HK-2 (cell line): Measurements from ENCODE around the gene TMPRSS3.

Experiments used
- DNase-seq: peaks from one replicate; pipeline ENCODE4 v3.0.0-alpha.2; 2018; ENCODE audit not compliant: unreplicated experiment

TMPRSS3 gene

GRCh38 chr21:42407476-42407875 lies 11.6 kb upstream of the TMPRSS3 start:
- DNase-seq, result no peak

DNA sequence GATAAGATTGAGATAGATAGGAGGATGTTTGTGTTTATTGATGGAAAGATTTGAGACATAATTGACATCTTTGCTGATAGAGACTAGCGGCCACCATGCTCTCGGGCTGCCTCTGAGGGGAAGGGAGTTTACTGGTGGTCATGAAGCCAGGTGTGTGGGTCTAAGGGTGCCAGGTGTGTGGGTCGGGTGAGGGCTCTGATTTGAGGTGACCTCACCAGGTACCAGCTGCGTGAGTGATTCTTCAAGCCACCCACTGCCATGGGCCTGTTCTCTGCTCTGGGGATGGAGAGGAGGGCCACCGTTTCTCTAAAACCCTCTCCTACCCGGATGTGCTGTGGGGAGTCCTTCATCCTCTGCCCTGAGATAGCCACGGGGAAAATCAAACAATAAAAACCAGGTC lies 11.0 kb upstream of the TMPRSS3 start:
- no peak for DNase-seq

- DNase-seq, result no peak
Observed at GRCh38 chr21:42406201-42406621, 10.4 kb upstream of the TMPRSS3 start.

DNA sequence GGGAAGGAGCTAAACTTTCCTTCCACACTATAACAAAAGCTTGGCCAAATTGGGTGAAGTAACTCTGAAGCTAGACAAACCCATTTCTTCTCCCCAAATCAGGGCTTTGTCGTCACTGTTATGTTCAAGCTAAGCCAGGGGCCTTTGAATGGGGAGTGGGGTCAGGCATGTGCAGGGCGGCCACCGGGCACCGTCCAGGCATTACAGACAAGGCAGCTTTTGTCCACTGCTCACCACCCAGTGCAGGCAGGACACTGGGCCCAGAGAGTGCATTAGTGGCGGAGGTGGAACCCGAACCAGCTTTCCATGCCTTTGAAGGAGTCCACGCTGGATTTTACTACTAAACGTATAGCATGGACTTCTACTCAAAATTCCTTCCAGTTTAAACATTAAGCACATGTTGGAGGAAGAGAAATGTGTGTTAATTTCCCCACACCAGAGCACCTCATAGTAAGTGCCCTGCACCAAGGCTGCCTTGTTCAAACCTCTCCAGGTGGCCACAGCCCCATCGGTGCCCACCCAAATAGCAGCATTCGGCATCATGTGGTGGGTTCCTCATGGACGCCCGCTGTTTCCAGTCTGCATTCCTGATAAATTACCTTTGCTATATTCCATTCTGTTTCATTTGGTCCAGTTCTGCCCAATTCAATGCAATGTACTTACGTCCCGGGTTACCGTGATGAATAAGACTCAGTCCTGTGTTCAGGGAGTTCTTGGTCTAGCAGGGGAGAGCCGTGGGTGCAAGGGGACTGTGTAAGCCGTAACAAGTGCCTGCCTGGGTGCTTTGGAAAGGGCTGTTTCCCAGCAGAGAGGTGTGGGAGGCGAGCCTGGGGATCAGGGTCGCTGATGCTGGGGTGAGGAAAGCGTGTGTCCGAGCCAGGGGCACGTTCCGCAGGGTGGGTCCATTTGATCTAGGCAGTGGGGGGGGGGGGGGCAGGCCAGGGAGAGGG lies 9.5 kb upstream of the TMPRSS3 start:
- DNase-seq, result no peak

DNA sequence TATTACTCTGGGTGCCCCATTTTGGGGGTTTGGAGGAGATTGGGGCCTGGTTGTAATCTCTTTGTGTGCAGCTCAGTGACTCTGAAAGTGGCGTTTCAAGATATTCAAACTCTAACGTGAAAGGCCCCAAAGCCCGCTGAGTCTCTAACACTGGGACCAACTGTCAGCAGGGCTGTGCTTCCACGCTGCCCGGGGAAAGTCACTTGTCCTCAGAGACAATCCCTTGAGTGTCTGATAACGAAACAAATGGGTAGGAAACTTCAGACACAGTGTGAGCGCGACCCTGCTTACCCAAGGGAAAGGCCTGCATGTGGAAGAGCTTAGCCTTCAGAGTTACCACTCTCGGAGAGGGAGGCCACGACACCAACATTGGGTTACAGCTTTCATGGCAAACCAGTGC lies 8.7 kb upstream of the TMPRSS3 start:
- no peak for DNase-seq

DNA sequence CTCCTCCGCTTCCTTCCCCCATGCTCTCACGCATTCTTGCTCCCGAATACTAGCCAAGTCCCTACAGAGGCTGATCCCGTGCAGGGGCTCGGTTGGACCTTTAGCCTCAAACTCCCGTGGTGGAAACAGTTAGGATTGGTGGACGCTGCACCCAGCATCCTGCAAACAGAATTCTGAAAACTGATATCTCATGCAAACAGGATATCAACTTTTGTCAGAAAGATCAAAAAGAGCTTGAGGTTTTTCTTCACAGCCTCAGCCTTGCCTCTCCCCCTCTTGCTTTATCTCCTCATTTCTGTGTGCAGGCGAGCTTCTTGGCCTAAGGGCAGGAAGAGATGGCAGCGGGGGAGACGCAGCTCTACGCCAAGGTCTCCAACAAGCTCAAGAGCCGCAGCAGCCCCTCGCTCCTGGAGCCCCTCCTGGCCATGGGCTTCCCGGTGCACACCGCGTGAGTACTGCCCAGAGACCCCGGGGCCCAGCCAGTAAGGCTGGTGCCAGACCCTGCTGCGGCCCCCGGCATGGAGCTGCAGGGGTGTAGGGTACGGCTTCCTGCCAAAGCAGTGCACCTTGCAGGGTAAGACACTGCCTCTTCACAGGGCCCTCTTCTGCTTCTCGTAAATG lies 7.9 kb upstream of the TMPRSS3 start, which contains the start of gene UBASH3A:
UBASH3A (plus strand) TSS at position 292 of the 621 bp plus-strand sequence; CDS start at position 336, 44 bp downstream.
- no peak for DNase-seq

DNA sequence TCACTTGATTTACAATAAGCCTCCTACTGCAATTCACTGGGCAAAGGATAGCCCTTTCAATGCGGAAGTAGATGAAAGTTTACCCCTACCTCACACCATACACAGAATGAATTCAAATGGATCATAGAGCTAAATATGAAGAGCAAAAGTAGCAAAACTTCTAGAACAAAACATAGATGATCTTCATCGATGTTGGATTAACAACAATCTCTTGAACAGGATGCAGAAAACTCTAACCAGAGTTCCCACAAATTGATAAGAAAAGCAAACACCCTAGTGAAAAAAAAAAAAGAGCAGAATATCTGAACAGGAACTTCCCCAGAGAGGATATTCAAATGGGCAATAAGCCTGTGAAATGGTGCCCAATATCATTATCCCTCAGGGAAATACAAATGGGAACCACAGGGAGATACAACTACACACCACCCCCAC lies 6.0 kb upstream of the TMPRSS3 start:
- no peak for DNase-seq

DNA sequence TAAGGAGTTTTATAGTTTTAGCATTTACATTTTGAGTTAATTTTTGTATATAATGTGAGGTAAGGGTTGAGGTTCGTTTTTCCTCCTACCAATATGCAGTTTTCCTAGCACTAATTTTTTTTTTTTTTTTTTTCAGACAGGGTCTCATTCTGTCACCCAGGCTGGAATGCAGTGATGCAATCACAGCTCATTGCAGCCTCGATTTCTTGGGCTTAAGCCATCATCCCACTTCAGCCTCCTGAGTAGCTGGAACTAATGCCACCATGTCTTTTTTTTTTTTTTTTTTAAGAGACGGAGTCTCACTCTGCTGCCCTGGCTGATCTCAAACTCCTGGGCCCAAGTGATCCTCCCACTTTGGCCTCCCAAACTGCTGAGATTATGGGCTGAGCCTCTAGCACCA lies 5.3 kb upstream of the TMPRSS3 start:
- no peak for DNase-seq

DNA sequence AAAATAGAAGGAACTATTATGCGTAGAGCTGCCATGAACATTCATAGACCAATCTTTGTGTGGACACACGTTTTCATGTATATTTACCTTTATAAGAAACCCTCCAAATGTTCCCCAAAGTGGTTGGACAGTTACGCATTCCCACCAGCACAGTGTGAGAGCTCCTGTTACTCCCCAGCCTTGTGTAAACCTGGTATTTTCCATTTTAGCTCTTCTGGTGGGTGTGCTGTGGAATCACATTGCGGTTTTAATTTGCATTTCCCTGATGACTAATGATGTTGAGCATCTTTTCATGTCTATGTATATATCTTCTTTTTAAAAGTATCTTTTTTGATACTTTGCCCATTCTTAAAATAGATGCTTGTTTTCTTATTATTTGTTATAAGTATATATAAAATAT lies 4.7 kb upstream of the TMPRSS3 start:
- no peak for DNase-seq

DNA sequence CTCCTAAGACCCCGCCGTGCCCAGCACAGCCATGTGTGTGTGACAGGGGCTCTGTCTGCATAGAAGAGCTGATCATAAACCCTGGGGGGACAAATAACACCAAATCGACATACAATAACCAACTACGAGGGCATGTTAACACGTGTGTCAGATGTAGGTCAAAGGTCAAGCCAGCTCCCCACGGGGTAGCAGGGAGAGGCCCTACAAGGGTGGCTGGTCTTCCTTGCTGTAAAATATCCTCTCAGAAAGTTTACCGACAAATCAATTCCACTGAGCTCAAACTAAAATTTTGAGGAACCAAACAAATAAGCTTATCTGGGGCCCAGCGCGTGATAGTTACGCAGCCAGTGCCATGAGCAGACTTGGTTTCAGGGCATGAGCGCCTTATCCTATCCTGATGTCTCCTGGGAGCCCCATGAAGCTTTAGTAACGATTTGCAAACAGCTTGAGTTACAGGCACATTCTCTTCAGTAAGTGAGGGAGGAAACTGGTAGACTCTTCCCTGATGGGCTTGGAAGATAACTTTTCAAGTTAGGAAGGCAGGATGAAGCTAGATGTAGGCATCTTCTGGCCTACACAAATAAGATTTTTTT lies 2.7 kb upstream of the TMPRSS3 start:
- DNase-seq, result no peak

DNA sequence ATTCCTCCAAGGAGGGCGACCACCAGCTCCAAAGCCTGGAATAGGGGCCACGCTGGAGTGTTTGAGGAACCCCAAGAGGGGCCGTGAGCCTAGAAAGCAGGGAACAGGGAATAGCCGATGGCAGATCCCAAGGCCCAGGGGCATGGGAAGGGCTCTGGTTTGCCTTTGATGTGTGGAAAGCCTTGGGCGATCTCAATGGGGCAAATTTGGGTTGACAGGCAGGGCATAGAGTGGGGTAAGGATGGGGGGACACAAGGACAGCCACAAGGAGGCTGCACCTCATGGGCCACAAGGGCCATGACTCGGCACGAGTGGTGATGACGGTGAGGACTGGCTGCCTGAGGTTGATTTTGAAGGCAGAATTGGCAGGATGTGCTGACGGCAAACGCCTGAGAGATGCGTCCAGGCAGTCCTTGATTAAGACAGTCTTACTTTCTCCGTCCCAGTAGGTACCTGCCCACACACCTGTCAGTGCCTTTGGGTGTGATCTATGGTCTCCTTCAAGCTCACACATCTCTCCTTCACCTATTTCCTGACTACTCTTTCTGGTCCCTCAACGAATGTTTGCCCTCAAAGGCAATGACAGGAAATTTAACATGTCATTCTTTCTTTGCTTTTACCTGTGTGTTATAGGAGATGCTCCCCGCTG lies 2.0 kb upstream of the TMPRSS3 start:
- DNase-seq, result no peak

DNA sequence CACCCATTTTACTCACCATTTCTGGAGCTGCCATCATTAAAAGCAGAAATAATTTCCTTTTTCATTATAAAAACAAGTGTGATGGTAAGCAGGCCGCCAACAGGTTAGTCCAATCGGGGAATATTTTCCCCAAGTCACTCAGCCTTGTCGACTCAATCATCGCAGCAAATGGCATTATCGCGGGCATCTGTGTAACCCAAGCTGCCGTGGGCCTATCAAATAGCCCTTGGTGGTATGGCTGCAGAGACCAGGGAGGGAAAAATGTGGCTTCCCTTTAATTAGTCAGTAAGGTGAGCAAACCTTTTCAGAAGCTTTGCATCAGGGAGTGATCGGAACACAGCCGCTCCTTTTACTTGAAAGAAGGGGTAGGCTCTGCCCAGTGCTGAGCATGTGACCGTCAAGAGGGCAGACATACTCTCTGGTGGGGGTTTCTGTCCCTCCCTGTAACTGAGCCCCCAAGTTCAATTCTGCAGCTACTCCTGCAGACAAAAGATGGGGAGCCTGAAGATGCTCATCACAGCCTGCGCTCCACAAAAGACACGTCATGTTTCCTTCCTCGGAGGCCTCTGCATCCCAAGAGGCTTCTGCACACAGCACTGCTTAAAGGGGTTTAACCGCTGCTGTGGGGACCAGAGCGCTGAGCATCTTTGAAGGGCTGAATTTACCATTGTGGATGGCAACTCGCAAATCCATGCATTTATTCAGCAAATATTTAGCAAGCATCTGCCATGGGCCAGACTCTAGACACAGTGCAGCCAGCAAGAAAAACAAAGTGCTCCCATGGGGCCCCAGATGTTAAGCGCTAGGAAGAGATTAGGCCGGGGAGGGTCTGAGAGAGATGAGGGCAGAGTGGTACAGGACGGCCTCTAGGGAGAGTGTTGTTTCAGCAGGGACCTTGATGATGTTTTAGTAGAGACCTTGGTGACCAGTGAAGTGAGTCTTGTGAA lies 1.2 kb upstream of the TMPRSS3 start:
- no peak for DNase-seq

DNA sequence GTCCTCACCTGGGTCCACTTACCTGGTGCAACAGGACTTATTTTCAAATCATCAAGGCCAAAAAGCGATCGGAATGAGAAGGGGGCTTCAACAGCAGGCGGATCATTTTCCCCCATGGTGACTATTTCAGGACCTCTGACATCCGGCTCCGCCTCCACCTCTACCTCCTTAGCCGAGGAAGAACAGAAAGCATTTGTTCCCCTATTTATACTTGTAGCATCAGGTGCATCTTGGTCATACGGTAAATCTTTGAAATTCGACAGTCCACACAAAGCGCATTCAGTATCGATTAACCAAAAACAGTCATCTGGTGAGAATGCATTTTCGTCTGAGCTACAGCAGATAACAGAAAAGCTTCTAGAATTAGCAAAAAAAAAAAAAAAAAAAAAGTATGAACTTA lies 550 bp downstream of the TMPRSS3 start:
- DNase-seq, result no peak

GRCh38 chr21:42393443-42393950 lies 2.4 kb downstream of the TMPRSS3 start:
- no peak for DNase-seq

DNA sequence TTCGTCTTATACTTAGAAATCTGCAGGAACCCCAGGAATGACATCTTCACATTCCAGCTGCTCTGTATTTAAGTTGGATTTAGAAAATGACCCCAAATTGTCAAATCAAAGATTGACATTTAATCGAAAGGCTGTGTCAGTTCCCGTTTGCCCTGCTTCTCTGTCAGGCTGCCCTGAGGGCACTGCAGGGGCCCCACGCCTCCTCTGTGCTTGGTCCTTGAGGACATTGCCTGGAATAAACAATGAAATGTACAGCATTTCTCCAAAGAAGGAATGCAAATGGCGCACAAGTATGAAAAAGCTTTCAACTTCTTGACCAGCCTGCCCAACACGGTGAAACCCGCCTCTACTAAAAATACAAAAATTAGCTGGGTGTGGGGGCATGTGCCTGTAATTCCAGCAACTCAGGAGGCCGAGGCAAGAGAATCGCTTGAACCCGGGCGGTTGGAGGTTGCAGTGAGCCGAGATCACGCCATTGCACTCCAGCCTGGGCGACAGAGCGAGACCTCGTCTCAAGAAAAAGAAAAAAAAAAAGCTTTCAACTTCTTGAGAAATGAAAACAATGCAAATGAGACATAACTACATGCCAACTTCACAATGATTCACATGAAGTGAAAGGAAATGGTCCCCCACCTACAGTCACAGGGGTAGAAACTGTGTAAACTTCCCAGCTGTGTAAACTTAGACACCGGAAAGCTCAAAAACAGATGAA lies 3.0 kb downstream of the TMPRSS3 start:
- no peak for DNase-seq

GRCh38 chr21:42391297-42391696 lies 4.6 kb downstream of the TMPRSS3 start:
- no peak for DNase-seq

- DNase-seq, result no peak
Observed at GRCh38 chr21:42390696-42391095, 5.2 kb downstream of the TMPRSS3 start.

DNA sequence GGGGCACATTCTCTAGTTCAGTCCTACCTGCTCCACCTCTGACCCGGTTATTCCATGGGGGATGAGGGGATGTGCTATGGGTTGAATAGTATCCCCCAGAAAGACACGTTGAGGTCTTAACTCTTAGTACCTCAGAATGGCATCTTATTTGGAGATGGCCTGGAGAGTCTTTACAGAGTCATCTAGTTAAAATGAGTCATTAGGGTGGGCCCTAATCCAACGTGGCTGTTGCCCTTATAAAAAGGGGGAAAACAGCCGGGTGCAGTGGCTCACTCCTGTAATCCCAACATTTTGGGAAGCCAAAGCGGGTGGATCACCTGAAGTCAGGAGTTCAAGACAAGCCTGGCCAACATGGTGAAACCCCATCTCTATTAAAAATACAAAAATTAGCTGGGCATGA lies 5.7 kb downstream of the TMPRSS3 start:
- DNase-seq, result no peak

GRCh38 chr21:42389449-42389835 lies 6.4 kb downstream of the TMPRSS3 start:
- no peak for DNase-seq
